ENCODE measurements around the gene SCAPER.

DNA sequence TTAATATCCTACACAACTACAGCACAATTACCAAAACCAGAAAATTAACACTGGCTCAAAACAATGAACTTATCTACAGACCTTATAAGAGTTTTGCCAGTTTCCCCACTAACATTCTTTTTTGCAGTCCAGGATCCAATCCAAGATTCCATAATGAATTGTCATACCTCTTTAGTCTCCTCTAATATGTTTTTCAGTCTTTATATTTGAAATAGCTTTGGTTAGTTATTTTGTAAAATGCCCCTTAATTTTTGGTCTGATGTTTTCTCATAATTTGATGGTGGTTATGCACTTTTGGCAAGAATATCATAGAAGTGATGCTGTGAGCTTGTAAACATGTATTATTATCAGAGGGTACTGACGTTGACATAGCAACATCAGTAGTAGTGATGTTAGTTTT, 444.3 kb downstream of the SCAPER start:
- TF ChIP-seq CTCF (IDR thresholded peaks at IDR 0.05) (no peak), EP300 (IDR thresholded peaks at IDR 0.05) (no peak), POLR2A (IDR thresholded peaks at IDR 0.05) (no peak)
